H9 (cell line): Measurements from ENCODE around the gene INO80. TPM values are rescaled to one million over a fixed set of nuclear protein-coding genes. Genes with fewer than 3 reads are reported as not detected.
A peak's percentile ranks its signal among the peaks of the same experiment; 100 is the strongest.

Experiments used
- DNase-seq: peaks from one replicate; pipeline ENCODE4 v3.0.0-alpha.2; 2017
- H2AFZ ChIP-seq: one replicate; pipeline ENCODE4 v1.6.1; 2013; ENCODE audit warnings: mild to moderate bottlenecking, low read length, control low read depth, moderate library complexity
- H2AK5ac ChIP-seq: 2 replicates; pipeline ENCODE4 v1.6.1; 2013; ENCODE audit warnings: low read length, control low read depth, mixed read lengths; ENCODE audit not compliant: insufficient read length
- H2BK120ac ChIP-seq: one replicate; pipeline ENCODE4 v1.6.1; 2013; ENCODE audit warnings: low read depth, mild to moderate bottlenecking, low read length, control low read depth, inconsistent platforms; ENCODE audit not compliant: poor library complexity, severe bottlenecking
- H2BK12ac ChIP-seq: 2 replicates; pipeline ENCODE4 v1.6.1; 2013; ENCODE audit warnings: low read length, control low read depth, mixed read lengths, low read depth; ENCODE audit not compliant: insufficient read length
- H2BK15ac ChIP-seq: 2 replicates; pipeline ENCODE4 v1.6.1; 2013; ENCODE audit warnings: low read depth, low read length, control low read depth
- H2BK20ac ChIP-seq: one replicate; pipeline ENCODE4 v1.6.1; 2013; ENCODE audit warnings: low read depth, mild to moderate bottlenecking, low read length, control low read depth, inconsistent platforms; ENCODE audit not compliant: poor library complexity, severe bottlenecking
- H2BK5ac ChIP-seq: 2 replicates; pipeline ENCODE4 v1.6.1; 2013; ENCODE audit warnings: low read length, control low read depth, mixed read lengths; ENCODE audit not compliant: insufficient read length
- H3K14ac ChIP-seq: 2 replicates; pipeline ENCODE4 v1.6.1; 2013; ENCODE audit warnings: low read length, control low read depth; ENCODE audit not compliant: insufficient read depth
- H3K18ac ChIP-seq: 2 replicates; pipeline ENCODE4 v1.6.1; 2013; ENCODE audit warnings: low read depth, mild to moderate bottlenecking, mixed read lengths, low read length, control low read depth; ENCODE audit not compliant: insufficient read length
- H3K23ac ChIP-seq: 2 replicates; pipeline ENCODE4 v1.6.1; 2013; ENCODE audit warnings: low read length, control low read depth, mixed read lengths, low read depth; ENCODE audit not compliant: insufficient read length
- H3K23me2 ChIP-seq: 2 replicates; pipeline ENCODE4 v1.6.1; 2013; ENCODE audit warnings: low read depth, mild to moderate bottlenecking, mixed read lengths, low read length, control low read depth; ENCODE audit not compliant: insufficient read length, poor library complexity, severe bottlenecking
- H3K27ac ChIP-seq: 2 replicates; pipeline ENCODE4 v1.5.1; 2013; ENCODE audit warnings: low read length, control low read depth, mixed read lengths, low read depth; ENCODE audit not compliant: insufficient read length
- H3K27me3 ChIP-seq: 2 replicates; pipeline ENCODE4 v1.6.1; 2013; ENCODE audit warnings: low read length, control low read depth, inconsistent platforms; ENCODE audit not compliant: insufficient read depth
- H3K4ac ChIP-seq: 2 replicates; pipeline ENCODE4 v1.6.1; 2013; ENCODE audit warnings: low read depth, mild to moderate bottlenecking, control low read depth, inconsistent platforms, low read length, moderate library complexity
- H3K4me1 ChIP-seq: 2 replicates; pipeline ENCODE4 v1.6.1; 2013; ENCODE audit warnings: low read length, control low read depth, inconsistent platforms; ENCODE audit not compliant: insufficient read depth
- H3K4me2 ChIP-seq: 2 replicates; pipeline ENCODE4 v1.6.1; 2013; ENCODE audit warnings: low read length, control low read depth, mixed read lengths; ENCODE audit not compliant: insufficient read length, insufficient read depth
- H3K56ac ChIP-seq: 2 replicates; pipeline ENCODE4 v1.6.1; 2013; ENCODE audit warnings: low read depth, mild to moderate bottlenecking, mixed read lengths, low read length, control low read depth; ENCODE audit not compliant: insufficient read length
- H3K79me1 ChIP-seq: 2 replicates; pipeline ENCODE4 v1.6.1; 2013; ENCODE audit warnings: low read depth, mild to moderate bottlenecking, moderate library complexity, low read length, control low read depth, inconsistent platforms; ENCODE audit not compliant: insufficient read depth, poor library complexity, severe bottlenecking
- H3K79me2 ChIP-seq: 2 replicates; pipeline ENCODE4 v1.6.1; 2013; ENCODE audit warnings: low read length, control low read depth, inconsistent platforms; ENCODE audit not compliant: insufficient read depth
- H3K9ac ChIP-seq: 2 replicates; pipeline ENCODE4 v1.6.1; 2013; ENCODE audit warnings: low read length, control low read depth, mixed read lengths; ENCODE audit not compliant: insufficient read length; ENCODE audit errors: extremely low read depth
- H3K9me3 ChIP-seq: one replicate; pipeline ENCODE4 v1.6.1; 2013; ENCODE audit warnings: low read depth, low read length, inconsistent platforms; ENCODE audit not compliant: control insufficient read depth
- H3T11ph ChIP-seq: one replicate; pipeline ENCODE4 v1.6.1; 2013; ENCODE audit warnings: mild to moderate bottlenecking, low read length, control low read depth, inconsistent platforms
- H4K20me1 ChIP-seq: one replicate; pipeline ENCODE4 v1.6.1; 2013; ENCODE audit not compliant: control insufficient read depth, insufficient read length, insufficient read depth
- H4K5ac ChIP-seq: 2 replicates; pipeline ENCODE4 v1.6.1; 2013; ENCODE audit warnings: low read depth, mild to moderate bottlenecking, mixed read lengths, low read length, control low read depth; ENCODE audit not compliant: insufficient read length
- H4K8ac ChIP-seq: replicated peaks from 2 replicates; pipeline ENCODE4 v1.6.1; 2013; ENCODE audit warnings: low read length, control low read depth, mixed read lengths, low read depth; ENCODE audit not compliant: insufficient read length
- H4K91ac ChIP-seq: 2 replicates; pipeline ENCODE4 v1.6.1; 2013; ENCODE audit warnings: low read depth, mild to moderate bottlenecking, moderate library complexity, mixed read lengths, low read length, control low read depth; ENCODE audit not compliant: insufficient read length
- H3K27ac Mint-ChIP-seq, 3 experiments: 2 replicates in 2 of 3; 3 replicates in 1 of 3; pipeline ENCODE4 v1.8.0; 2020 to 2021; ENCODE audit warnings: mixed read lengths in 3 of 3, mild to moderate bottlenecking in 1 of 3, moderate library complexity in 1 of 3
- H3K27me3 Mint-ChIP-seq: 2 replicates; pipeline ENCODE4 v1.8.0; 2021; ENCODE audit warnings: low read depth, mild to moderate bottlenecking, moderate library complexity, mixed read lengths
- H3K36me3 Mint-ChIP-seq, 3 experiments: 2 replicates in 2 of 3; 3 replicates in 1 of 3; pipeline ENCODE4 v1.8.0; 2020 to 2021; ENCODE audit warnings: low read depth in 3 of 3, mixed read lengths in 3 of 3; ENCODE audit not compliant: insufficient read depth in 1 of 3
- H3K4me1 Mint-ChIP-seq, 2 experiments: 2 replicates each; pipeline ENCODE4 v1.8.0; 2020; ENCODE audit warnings: mixed read lengths in 2 of 2
- H3K4me3 Mint-ChIP-seq, 2 experiments: 2 replicates in 1 of 2; 3 replicates in 1 of 2; pipeline ENCODE4 v1.8.0; 2020 to 2021; ENCODE audit warnings: mild to moderate bottlenecking in 2 of 2, mixed read lengths in 2 of 2, moderate library complexity in 1 of 2
- H3K9me3 Mint-ChIP-seq, 2 experiments: 2 replicates in 1 of 2; 3 replicates in 1 of 2; pipeline ENCODE4 v1.8.0; 2020; ENCODE audit warnings: mild to moderate bottlenecking in 2 of 2, mixed read lengths in 2 of 2, moderate library complexity in 1 of 2
- WGBS: extraction: QIAGEN DNeasy Blood & Tissue Kit; methylation state at CpG from one replicate; pipeline ENCODE4 v1.1.7; 2013; ENCODE audit warnings: missing lambda C conversion rate, low lambda C conversion rate, mixed read lengths; ENCODE audit not compliant: insufficient read length; ENCODE audit errors: extremely low coverage; 5-methylcytosine and 5-hydroxymethylcytosine counted together
- total RNA-seq: library from RNA; stranded (reverse); gene quantifications from 2 replicates; pipeline ENCODE4 v1.2.1, GENCODE V29; 2021
- TF ChIP-seq, protein P1 (sequence below): fragments of 200-600 bp; sonication (generic); conservative IDR thresholded peaks from 3 replicates; pipeline ENCODE4 v1.8.0; 2021; ENCODE audit warnings: antibody characterized with exemption, mild to moderate bottlenecking

The INO80 gene
- total RNA-seq, 1 experiment from 2014 or later = 29.2 TPM

DNA sequence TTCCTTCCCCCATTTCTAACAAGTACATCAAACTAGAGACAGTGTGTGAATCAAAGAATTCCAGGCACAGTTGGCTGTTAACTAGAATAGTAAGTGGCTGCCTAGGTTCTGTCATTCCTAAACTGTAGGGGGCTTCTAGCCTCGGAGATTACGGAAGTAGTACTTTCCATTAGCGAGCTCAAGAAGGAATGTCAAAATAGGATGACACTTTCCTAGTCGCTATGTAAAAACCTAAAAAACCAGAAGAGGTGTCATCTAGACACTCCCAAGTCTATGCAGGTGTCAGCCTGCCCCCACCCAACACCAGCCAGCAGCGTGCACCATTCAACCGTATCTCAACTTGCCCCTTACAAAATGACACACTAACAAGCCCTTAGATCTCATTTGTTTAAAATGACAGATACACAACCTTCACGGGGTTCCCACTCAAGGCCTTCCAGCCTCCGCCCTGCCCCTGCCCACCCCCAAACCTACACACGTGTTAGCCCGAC is 874 bp downstream of the INO80 start:
- 0 out of 2 replicates have a peak overlapping the region, but pooled peaks have one; percentile 18 for H3K14ac ChIP-seq
- peaks cover 11% of the 10 kb centered on the region for H3K23me2 ChIP-seq
- DNase-seq = peak; percentile 28
- no peak overlapping the region for H4K8ac ChIP-seq
- no peak overlapping the region for H3T11ph ChIP-seq
- H3K56ac ChIP-seq = no peak overlapping the region
- H3K4ac ChIP-seq = no peak overlapping the region
- no peak overlapping the region for H3K23ac ChIP-seq
- H2AK5ac ChIP-seq = no peak overlapping the region
- TF ChIP-seq, protein P1, sequence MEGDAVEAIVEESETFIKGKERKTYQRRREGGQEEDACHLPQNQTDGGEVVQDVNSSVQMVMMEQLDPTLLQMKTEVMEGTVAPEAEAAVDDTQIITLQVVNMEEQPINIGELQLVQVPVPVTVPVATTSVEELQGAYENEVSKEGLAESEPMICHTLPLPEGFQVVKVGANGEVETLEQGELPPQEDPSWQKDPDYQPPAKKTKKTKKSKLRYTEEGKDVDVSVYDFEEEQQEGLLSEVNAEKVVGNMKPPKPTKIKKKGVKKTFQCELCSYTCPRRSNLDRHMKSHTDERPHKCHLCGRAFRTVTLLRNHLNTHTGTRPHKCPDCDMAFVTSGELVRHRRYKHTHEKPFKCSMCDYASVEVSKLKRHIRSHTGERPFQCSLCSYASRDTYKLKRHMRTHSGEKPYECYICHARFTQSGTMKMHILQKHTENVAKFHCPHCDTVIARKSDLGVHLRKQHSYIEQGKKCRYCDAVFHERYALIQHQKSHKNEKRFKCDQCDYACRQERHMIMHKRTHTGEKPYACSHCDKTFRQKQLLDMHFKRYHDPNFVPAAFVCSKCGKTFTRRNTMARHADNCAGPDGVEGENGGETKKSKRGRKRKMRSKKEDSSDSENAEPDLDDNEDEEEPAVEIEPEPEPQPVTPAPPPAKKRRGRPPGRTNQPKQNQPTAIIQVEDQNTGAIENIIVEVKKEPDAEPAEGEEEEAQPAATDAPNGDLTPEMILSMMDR = peak; percentile 35; the same call in 2 of the 3 replicates
- H4K5ac ChIP-seq = no peak overlapping the region
- H3K79me2 ChIP-seq = peaks cover 20% of the 10 kb centered on the region; the same call in 1 of the 2 replicates
- peak overlapping the region; percentile 80 for H3K4me2 ChIP-seq
- no peak overlapping the region for H2BK20ac ChIP-seq
- H3K27ac ChIP-seq = no peak overlapping the region
- no peak overlapping the region for H4K91ac ChIP-seq
- Mint-ChIP-seq H3K4me1 (peaks cover 2 to 12% of the 10 kb centered on the region in 2 experiments), H3K36me3 (peaks cover 2 to 16% (median 8%) of the 10 kb centered on the region in 3 experiments; a peak in 6 of 7 replicates), H3K4me3 (peak overlapping the region; percentile 84 to 91), H3K9me3 (no peaks in the 10 kb centered on the region; a peak in 1 of 5 replicates), H3K27ac (peak overlapping the region; percentile 87 to 97 (median 93)), H3K27me3 (no peaks in the 10 kb centered on the region)
- H3K9me3 ChIP-seq = no peaks in the 10 kb centered on the region
- no peak overlapping the region for H2BK15ac ChIP-seq
- no peak overlapping the region for H2BK120ac ChIP-seq
- no peak overlapping the region for H2BK12ac ChIP-seq
- H3K18ac ChIP-seq = no peak overlapping the region
- no peaks in the 10 kb centered on the region for H4K20me1 ChIP-seq
- no CpG with 5 or more reads among the region's 10 CpGs for WGBS
- H3K79me1 ChIP-seq = peaks cover 6% of the 10 kb centered on the region
- H3K9ac ChIP-seq = peak overlapping the region; percentile 98
- no peak overlapping the region for H2BK5ac ChIP-seq
- H2AFZ ChIP-seq = no peak overlapping the region
- no peaks in the 10 kb centered on the region for H3K4me1 ChIP-seq
- no peaks in the 10 kb centered on the region for H3K27me3 ChIP-seq
